ENCODE data around the gene BRICD5. TPM values are rescaled to one million over a fixed set of nuclear protein-coding genes. Genes with fewer than 3 reads are reported as not detected.

BRICD5 gene
- total and polyA plus RNA-seq, 2 of the 4 experiments (the other 2 are of a cell fraction) = 0.18 to 0.94 TPM

GRCh38 chr16:2234813-2235170 lies 24.1 kb upstream of the BRICD5 start (continued):
- no peak for TF ChIP-seq RCOR1 (IDR thresholded peaks at IDR 0.05; ENCODE audit: insufficient replicate concordance, low read length)
- no peak for TF ChIP-seq FOS (IDR thresholded peaks at IDR 0.05; ENCODE audit: low read depth, low read length)
- TF ChIP-seq NFE2L2 (IDR thresholded peaks at IDR 0.05; ENCODE audit: low read depth, low read length) = no peak
- no peak for TF ChIP-seq CEBPB (IDR thresholded peaks at IDR 0.05; ENCODE audit: low read depth, low read length)
- no peak for TF ChIP-seq CHD1 (IDR thresholded peaks at IDR 0.05; ENCODE audit: low read depth, low read length)
- TF ChIP-seq MAFK (IDR thresholded peaks at IDR 0.05; ENCODE audit: low read depth, low read length) = no peak

- Histone ChIP-seq H2AK5ac (ENCODE audit: low read depth, low read length) (no peak overlapping the region), H3K18ac (ENCODE audit: low read depth, low read length) (no peak overlapping the region), H3K14ac (replicated peaks; ENCODE audit: low read depth, low read length) (no peak overlapping the region), H3K4me2 (ENCODE audit: low read depth, low read length) (no peak overlapping the region), H4K91ac (ENCODE audit: insufficient read depth, low read depth, low read length) (no peak overlapping the region), H3K23ac (ENCODE audit: low read depth, low read length) (no peak overlapping the region), H3K4me1 (ENCODE audit: control insufficient read depth, insufficient read depth, low read length) (peaks cover 5% of the 10 kb centered on the region; the same call in 1 of the 2 replicates), H2BK120ac (ENCODE audit: low read depth, low read length) (no peak overlapping the region), H4K20me1 (ENCODE audit: insufficient read depth, low read length) (peaks cover 18% of the 10 kb centered on the region), H3K36me3 (ENCODE audit: control insufficient read depth, insufficient read depth, low read length) (peaks cover 54% of the 10 kb centered on the region), H3K9ac (ENCODE audit: low read depth, low read length) (no peak overlapping the region), H3K79me1 (ENCODE audit: low read depth in 1 of 2, low read length in 2 of 2) (peaks cover 0 to 4% of the 10 kb centered on the region in 2 experiments; a peak in 2 of 4 replicates), H3K4ac (ENCODE audit: low read depth, low read length) (no peak overlapping the region), H3K27me3 (ENCODE audit: control insufficient read depth, insufficient read depth, low read length) (peaks cover 9% of the 10 kb centered on the region), H2BK20ac (ENCODE audit: low read depth, low read length) (no peak overlapping the region), H3K56ac (ENCODE audit: extremely low read depth, insufficient read depth, low read length) (no peak overlapping the region), H2BK5ac (ENCODE audit: low read depth, low read length, poor library complexity, severe bottlenecking) (no peak overlapping the region), H3K9me1 (ENCODE audit: insufficient read depth, low read length) (no peaks in the 10 kb centered on the region), H3K9me3 (ENCODE audit: control insufficient read depth, insufficient read depth, low read length) (no peaks in the 10 kb centered on the region), H4K5ac (ENCODE audit: low read depth, low read length) (no peak overlapping the region), H4K8ac (ENCODE audit: low read depth in 2 of 2, low read length in 2 of 2) (no peak overlapping the region), H3K27ac (ENCODE audit: insufficient read depth, low read length) (no peak overlapping the region), H2BK15ac (ENCODE audit: low read depth, low read length) (no peak overlapping the region), H2AK9ac (replicated peaks; ENCODE audit: low read depth, low read length, poor library complexity) (no peak overlapping the region), H2AFZ (replicated peaks; ENCODE audit: low read length, poor library complexity) (no peak overlapping the region), H3K4me3 (ENCODE audit: insufficient read depth, low read depth, low read length) (no peak overlapping the region)
- intact Hi-C loops (cut with micrococcal nuclease) = no loop called here
- in situ Hi-C loops (cut with MboI; ENCODE audit: low sequenced_read_pairs) = no loop called here
- POLR2A ChIA-PET (ENCODE audit: unreplicated experiment) = no interaction called here
- 97% methylated on average over 17 of the region's 51 CpGs; no CpG with 5 or more reads in 1 of the 2 experiments for WGBS, 2 experiments (ENCODE audit: extremely low coverage in 2 of 2, insufficient read length in 1 of 2)
- TF ChIP-seq MAZ (IDR thresholded peaks at IDR 0.05; ENCODE audit: borderline replicate concordance, low read depth, low read length) (no peak), POLR2A (IDR thresholded peaks at IDR 0.05; ENCODE audit: low read depth, low read length) (no peak), SMC3 (IDR thresholded peaks at IDR 0.05; ENCODE audit: low read depth, low read length) (no peak), ELK1 (IDR thresholded peaks at IDR 0.05; ENCODE audit: borderline replicate concordance, low read depth, low read length) (no peak), CEBPB (IDR thresholded peaks at IDR 0.05; ENCODE audit: low read depth, low read length) (no peak), CHD1 (IDR thresholded peaks at IDR 0.05; ENCODE audit: low read depth, low read length) (no peak), MAFK (IDR thresholded peaks at IDR 0.05; ENCODE audit: low read depth, low read length) (no peak), CTCF (conservative IDR thresholded peaks at IDR 0.05; ENCODE audit: low read depth, low read length) (no peak), NFE2L2 (IDR thresholded peaks at IDR 0.05; ENCODE audit: low read depth, low read length) (no peak), RCOR1 (IDR thresholded peaks at IDR 0.05; ENCODE audit: insufficient replicate concordance, low read length) (no peak), MXI1 (IDR thresholded peaks at IDR 0.05; ENCODE audit: borderline replicate concordance, low read depth, low read length) (no peak), BHLHE40 (IDR thresholded peaks at IDR 0.05; ENCODE audit: low read depth, low read length) (no peak)
- BruUV-seq (replicated peaks) = no TSS peak
- ATAC-seq (ENCODE audit: low read depth) = no peak
- dilution Hi-C loops (cut with HindIII; ENCODE audit: low sequenced_read_pairs, unreplicated experiment) = no loop called here
- DNase-seq = no peak
- CTCF ChIA-PET = no interaction called here
These were observed 23.5 kb upstream of the BRICD5 start for GRCh38 chr16:2233872-2234812.

Measured in IMR-90 (cell line).